IMR-90 (cell line): ENCODE measurements around the gene ST8SIA4.

Experiments
- CEBPB ChIP-seq: IDR thresholded peaks from 2 replicates; pipeline ENCODE4 v1.6.1; 2012; ENCODE audit warnings: low read depth, low read length, improper control_type of control experiment
- CTCF ChIP-seq: conservative IDR thresholded peaks from 2 replicates; pipeline ENCODE4 v1.5.1; 2012; ENCODE audit warnings: mild to moderate bottlenecking, low read depth, low read length, improper control_type of control experiment
- FOS ChIP-seq: fragments of 150-350 bp; IDR thresholded peaks from 2 replicates; pipeline ENCODE4 v1.6.1; 2016; ENCODE audit warnings: low read depth, low read length
- MAFK ChIP-seq: IDR thresholded peaks from 2 replicates; pipeline ENCODE4 v1.6.1; 2012; ENCODE audit warnings: low read depth, low read length, improper control_type of control experiment
- MAZ ChIP-seq: IDR thresholded peaks from 2 replicates; pipeline ENCODE4 v1.6.1; 2012; ENCODE audit warnings: low read depth, mild to moderate bottlenecking, low read length, improper control_type of control experiment, moderate library complexity, borderline replicate concordance
- MXI1 ChIP-seq: IDR thresholded peaks from 2 replicates; pipeline ENCODE4 v1.6.1; 2012; ENCODE audit warnings: low read depth, mild to moderate bottlenecking, low read length, moderate library complexity, borderline replicate concordance
- POLR2A ChIP-seq: IDR thresholded peaks from 2 replicates; pipeline ENCODE4 v1.6.1; 2012; ENCODE audit warnings: mild to moderate bottlenecking, low read depth, low read length
- RAD21 ChIP-seq: IDR thresholded peaks from 2 replicates; pipeline ENCODE4 v1.6.1; 2012; ENCODE audit warnings: low read length, improper control_type of control experiment
- RCOR1 ChIP-seq: IDR thresholded peaks from 2 replicates; pipeline ENCODE4 v1.6.1; 2012; ENCODE audit warnings: mild to moderate bottlenecking, low read length, improper control_type of control experiment; ENCODE audit not compliant: insufficient replicate concordance
- RFX5 ChIP-seq: IDR thresholded peaks from 2 replicates; pipeline ENCODE4 v1.8.0; 2012; ENCODE audit warnings: low read depth, mild to moderate bottlenecking, low read length, moderate library complexity
- SMC3 ChIP-seq: fragments of 150-350 bp; IDR thresholded peaks from 2 replicates; pipeline ENCODE4 v1.6.1; 2016; ENCODE audit warnings: low read depth, mild to moderate bottlenecking, antibody characterized with exemption, low read length, moderate library complexity
- USF2 ChIP-seq: fragments of 150-350 bp; IDR thresholded peaks from 2 replicates; pipeline ENCODE4 v1.6.1; 2017; ENCODE audit warnings: mild to moderate bottlenecking, antibody characterized with exemption, low read length, low read depth
- TF ChIP-seq, protein P1 (sequence below): fragments of 150-350 bp; IDR thresholded peaks from 2 replicates; pipeline ENCODE4 v1.6.1; 2016; ENCODE audit warnings: low read depth, mild to moderate bottlenecking, low read length, moderate library complexity, borderline replicate concordance

DNA sequence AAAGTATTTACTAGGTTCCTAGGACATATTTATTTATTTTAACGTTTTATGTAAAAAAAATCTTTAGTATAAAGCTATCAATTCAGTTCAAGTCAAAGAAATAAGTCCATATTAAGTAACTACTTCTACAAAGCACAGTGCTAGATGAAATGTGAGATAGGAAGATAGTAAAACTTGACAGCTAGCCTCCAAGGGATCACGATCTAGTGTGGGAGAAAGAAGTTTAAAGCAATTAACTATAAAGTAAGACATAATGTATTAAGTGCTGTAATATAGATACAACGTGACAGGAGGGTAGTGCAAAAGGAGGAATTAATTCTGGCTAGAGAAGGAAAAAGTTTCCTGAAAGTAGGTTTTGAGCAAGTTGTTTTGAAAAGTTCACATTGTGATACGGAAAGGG, 134.9 kb downstream of the ST8SIA4 start:
- no peak for TF ChIP-seq CTCF
- TF ChIP-seq RCOR1, result no peak
- TF ChIP-seq MAZ, result no peak
- no peak for TF ChIP-seq POLR2A
- TF ChIP-seq, protein P1, sequence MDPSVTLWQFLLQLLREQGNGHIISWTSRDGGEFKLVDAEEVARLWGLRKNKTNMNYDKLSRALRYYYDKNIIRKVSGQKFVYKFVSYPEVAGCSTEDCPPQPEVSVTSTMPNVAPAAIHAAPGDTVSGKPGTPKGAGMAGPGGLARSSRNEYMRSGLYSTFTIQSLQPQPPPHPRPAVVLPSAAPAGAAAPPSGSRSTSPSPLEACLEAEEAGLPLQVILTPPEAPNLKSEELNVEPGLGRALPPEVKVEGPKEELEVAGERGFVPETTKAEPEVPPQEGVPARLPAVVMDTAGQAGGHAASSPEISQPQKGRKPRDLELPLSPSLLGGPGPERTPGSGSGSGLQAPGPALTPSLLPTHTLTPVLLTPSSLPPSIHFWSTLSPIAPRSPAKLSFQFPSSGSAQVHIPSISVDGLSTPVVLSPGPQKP, result no peak
- no peak for TF ChIP-seq RAD21
- no peak for TF ChIP-seq CEBPB
- no peak for TF ChIP-seq USF2
- no peak for TF ChIP-seq MAFK
- TF ChIP-seq SMC3, result no peak
- no peak for TF ChIP-seq FOS
- no peak for TF ChIP-seq MXI1
- no peak for TF ChIP-seq RFX5
